SH-SY5Y (cell line): ENCODE results near the gene EPGN.

Experiments used
- GATA2 ChIP-seq: IDR thresholded peaks from 2 replicates; pipeline ENCODE4 v1.6.1; 2011; ENCODE audit warnings: mild to moderate bottlenecking, low read depth, low read length
- GATA3 ChIP-seq: IDR thresholded peaks from 2 replicates; pipeline ENCODE4 v1.6.1; 2011; ENCODE audit warnings: low read depth, mild to moderate bottlenecking, low read length, moderate library complexity

EPGN gene, protein sequence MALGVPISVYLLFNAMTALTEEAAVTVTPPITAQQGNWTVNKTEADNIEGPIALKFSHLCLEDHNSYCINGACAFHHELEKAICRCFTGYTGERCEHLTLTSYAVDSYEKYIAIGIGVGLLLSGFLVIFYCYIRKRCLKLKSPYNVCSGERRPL

DNA sequence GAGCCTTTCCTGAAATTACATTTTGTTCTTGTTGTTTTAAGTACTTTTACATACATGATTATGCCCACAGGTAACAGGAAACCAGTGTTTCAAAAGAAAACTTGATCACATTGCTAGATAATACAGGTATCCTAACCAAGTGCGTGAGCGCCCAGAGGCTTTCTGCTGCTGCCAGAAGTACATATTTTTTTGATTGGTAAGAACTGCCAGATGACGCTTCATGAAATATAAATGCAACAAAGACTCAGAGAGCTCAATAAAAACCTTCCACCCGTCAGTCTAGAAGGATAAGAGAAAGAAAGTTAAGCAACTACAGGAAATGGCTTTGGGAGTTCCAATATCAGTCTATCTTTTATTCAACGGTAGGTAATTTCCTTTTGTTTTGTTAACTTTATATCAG, at the start of gene EPGN:
TSS of gene EPGN (plus strand) at position 256 of the 400 bp plus-strand sequence. CDS start at position 320, 64 bp downstream.
- TF ChIP-seq GATA3, result no peak
- TF ChIP-seq GATA2, result no peak

DNA sequence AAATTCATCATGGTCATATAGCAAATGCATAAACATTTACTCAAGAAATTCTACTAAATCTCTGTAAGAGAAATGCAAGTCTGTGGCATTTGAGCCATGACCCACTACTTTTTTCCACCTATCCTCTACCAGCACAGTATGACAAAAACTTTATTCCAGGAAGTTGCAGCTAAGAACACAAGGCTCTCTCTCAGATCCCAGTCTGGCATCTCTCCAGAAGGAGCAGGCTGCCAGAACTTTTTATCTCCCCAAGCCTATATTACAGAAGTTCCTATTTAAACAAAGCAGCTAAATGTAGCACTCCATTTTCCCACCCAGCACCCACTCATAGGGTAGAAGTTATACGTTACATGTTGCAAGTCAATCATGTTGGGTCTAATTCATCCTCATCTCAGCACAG, 49.3 kb upstream of the EPGN start:
- TF ChIP-seq GATA2 (no peak), GATA3 (no peak)

- no peak for TF ChIP-seq GATA2
- no peak for TF ChIP-seq GATA3
These were observed 48.2 kb upstream of the EPGN start for GRCh38 chr4:74260036-74260435.

- TF ChIP-seq GATA3, result peak; percentile 23; the same call in 1 of the 2 replicates
- no peak for TF ChIP-seq GATA2
These were observed 45.7 kb upstream of the EPGN start for GRCh38 chr4:74262522-74262921.

- TF ChIP-seq GATA3, result no peak
- no peak for TF ChIP-seq GATA2
These were observed 44.7 kb upstream of the EPGN start for GRCh38 chr4:74263551-74263950.

- TF ChIP-seq GATA2 (no peak), GATA3 (no peak)
These were observed 42.2 kb upstream of the EPGN start for GRCh38 chr4:74266081-74266480.

- TF ChIP-seq GATA2 (no peak), GATA3 (no peak)
These were observed 40.2 kb upstream of the EPGN start for GRCh38 chr4:74267998-74268606.

GRCh38 chr4:74268643-74269042, 39.6 kb upstream of the EPGN start:
- TF ChIP-seq GATA3 (no peak), GATA2 (no peak)

- TF ChIP-seq GATA3 (no peak), GATA2 (no peak)
These were observed 29.8 kb upstream of the EPGN start for GRCh38 chr4:74278490-74278889.

DNA sequence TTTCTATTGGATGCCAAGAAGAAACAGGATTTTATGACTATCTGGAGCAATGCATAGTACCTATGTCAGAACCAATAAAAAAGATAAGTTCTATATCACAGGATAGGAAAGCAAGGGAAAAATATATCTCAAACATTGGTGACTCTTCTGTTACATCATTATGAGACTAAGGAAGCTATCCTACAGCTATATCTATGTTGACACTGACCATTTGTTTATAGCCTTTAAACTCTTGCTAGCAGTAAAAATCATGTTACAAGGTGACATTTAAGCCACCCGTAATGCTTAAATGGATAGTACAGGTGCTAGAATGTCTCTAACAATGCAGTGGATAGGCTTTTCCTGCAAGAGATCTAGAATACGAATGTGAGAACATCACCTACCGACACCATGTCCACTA, 28.6 kb upstream of the EPGN start:
- TF ChIP-seq GATA2 (no peak), GATA3 (no peak)

DNA sequence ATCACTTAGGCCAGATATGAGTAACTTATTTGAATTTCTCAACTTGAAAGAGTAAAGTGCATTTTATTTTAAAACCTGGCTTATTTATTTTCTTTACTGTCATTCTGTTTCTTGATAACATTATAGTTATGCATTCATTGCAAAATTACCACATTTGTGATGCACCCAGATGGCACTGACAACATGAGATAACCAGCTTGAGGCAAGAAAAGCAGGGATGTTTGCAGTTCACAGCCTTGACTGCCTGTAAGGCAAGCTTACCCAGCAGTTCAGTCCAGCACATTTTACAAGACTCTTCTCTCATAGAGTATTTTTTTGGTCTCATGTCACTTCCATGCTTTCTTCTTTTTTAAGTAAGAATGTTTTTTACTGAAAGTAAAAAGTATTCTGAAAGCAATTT, 25.3 kb upstream of the EPGN start:
- TF ChIP-seq GATA2, result no peak
- TF ChIP-seq GATA3, result no peak

DNA sequence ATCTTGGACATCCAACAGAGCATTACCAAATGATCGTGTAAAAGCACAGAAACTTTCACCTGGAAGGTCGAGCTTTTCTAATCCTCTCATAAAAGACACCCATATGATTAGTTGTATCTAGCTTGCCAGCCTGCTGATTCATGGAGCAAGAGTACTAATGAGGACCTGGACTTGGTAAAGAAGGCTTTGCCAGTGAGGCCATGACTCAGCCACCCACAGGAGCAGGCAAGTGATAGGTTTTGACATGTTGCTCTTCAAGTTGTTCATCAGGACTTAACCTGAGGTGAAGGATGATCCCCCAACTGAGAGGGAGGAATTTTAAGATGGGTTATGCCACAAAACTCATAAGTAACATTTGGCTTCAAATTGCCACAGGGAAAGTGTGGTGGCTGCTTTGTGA, 24.7 kb upstream of the EPGN start:
- TF ChIP-seq GATA2, result no peak
- no peak for TF ChIP-seq GATA3

DNA sequence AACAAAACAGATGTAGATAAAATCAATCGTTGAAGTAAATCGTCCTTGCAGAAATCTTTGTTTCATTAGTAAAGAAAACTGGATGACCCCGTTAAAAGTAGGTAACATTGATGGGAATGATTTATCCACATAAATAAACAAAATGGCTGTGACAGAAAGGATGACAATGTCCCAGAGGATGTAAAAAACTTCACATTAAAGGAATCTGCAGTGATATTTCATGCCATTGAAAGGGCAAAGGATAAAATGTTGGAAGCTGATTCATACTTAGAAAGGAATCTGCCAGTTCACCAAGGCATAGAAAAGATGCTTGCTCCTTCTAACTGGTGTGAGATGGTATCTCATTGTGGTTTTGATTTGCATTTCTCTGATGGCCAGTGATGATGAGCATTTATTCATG, 24.2 kb upstream of the EPGN start:
- TF ChIP-seq GATA2 (no peak), GATA3 (no peak)

- TF ChIP-seq GATA3 (no peak), GATA2 (no peak)
These were observed 21.1 kb upstream of the EPGN start for GRCh38 chr4:74287164-74287563.

GRCh38 chr4:74287791-74288190, 20.5 kb upstream of the EPGN start:
- TF ChIP-seq GATA3 (no peak), GATA2 (no peak)

GRCh38 chr4:74291471-74291870, 16.8 kb upstream of the EPGN start:
- no peak for TF ChIP-seq GATA2
